Umbilical cord (tissue), 2 donors: ENCODE results near the gene STXBP5. TPM values are rescaled to one million over a fixed set of nuclear protein-coding genes. Genes with fewer than 3 reads are reported as not detected.

ENCODE experiments used
- DNase-seq: peaks from one replicate; pipeline ENCODE4 v3.0.0-alpha.2; 2015; ENCODE audit warnings: low spot score
- total RNA-seq: library from RNA; depleted of rRNA; stranded (reverse); fragments of >200 nt; gene quantifications from one replicate; pipeline ENCODE4 v1.2.3, GENCODE V29; 2014; ENCODE audit warnings: low replicate concordance; ENCODE audit not compliant: insufficient read depth

The STXBP5 gene
- total RNA-seq, 1 donor from 2014 or later = 57.5 TPM

DNA sequence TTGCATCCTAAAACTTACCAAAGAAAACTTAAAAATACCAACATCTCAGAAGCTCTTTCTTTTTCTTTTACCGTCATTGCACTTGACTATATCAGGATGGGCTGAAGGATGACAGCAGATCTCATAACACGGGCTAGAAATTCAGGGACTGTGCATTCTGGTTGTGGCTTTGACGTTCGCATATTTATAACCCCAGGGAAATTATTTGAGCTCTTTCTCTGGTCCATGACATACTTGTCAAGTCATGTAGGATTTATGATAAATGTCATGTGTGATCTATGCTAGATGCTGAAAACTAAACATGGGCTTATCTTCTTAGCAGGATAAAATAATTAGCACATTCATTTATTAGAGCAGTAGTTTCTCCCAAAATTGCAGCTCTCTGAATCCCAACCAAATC, 229.9 kb downstream of the STXBP5 start:
- no peak for DNase-seq

DNA sequence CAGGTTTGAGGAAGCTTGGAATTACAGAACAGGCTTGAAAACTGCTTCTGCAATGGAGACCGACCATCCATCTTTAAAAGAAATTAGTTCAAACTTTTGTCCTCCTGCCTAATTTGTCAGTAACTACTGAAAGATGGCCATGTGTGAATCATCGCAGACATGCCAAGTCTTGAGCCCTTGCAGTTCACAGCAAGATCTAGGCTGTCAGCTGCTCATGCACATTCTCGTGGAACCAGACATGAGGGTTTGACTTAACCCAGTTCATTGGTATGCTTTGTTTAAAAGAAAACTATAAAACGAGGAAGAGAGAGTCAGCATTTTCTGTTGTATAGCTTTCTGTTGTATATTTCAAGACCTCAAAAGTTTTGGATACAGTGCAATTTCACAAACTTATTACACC, 230.3 kb downstream of the STXBP5 start:
- DNase-seq = peak; percentile 87

- DNase-seq = no peak
Measured at GRCh38 chr6:147437615-147438014, 233.4 kb downstream of the STXBP5 start.

DNA sequence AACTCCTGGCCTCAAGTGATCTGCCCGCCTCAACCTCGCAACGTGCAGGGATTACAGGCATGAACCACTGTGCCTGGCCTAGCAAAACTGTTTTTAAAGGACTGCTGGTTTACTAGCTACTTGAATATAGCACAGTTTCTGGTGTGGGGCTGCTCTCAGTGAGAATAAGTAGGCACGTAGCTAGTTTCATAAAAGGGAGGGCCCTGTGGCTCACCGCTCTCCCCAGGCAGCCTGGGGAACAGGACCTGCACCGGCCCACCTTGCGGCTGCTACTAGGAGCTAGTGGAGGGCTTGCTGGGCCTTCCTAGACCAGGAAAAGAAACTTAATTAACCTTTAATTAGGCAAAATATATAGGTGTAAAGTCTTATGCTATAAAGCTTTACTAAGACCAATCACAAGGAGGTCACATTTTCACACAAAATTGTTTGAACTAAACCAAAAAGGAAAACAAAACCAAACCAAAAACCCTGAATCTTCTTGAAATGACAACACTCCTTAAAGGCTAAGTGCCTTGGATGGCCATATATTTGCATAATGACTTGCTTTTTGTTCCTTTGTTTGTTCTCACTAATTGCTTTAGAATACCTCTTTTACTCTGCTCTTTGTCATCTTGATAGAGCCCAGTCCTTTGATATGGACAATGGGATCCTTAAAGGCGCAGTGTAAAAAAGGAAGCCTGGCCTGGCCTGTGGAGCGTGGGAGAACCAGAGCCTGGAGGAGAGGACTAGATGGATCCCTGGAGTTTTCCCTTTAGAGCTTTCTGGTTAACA, 234.7 kb downstream of the STXBP5 start:
- DNase-seq = no peak
